ENCODE measurements around the gene KLF9.

Gene KLF9

GRCh38 chr9:70352356-70352755, 62.1 kb downstream of the KLF9 start:
- DNase-seq, result no peak

- no peak for DNase-seq
Observed at GRCh38 chr9:70347046-70347445, 67.4 kb downstream of the KLF9 start.

GRCh38 chr9:70340572-70340971, 73.9 kb downstream of the KLF9 start:
- no peak for DNase-seq
